ENCODE measurements around the gene PUSL1.

Gene PUSL1

DNA sequence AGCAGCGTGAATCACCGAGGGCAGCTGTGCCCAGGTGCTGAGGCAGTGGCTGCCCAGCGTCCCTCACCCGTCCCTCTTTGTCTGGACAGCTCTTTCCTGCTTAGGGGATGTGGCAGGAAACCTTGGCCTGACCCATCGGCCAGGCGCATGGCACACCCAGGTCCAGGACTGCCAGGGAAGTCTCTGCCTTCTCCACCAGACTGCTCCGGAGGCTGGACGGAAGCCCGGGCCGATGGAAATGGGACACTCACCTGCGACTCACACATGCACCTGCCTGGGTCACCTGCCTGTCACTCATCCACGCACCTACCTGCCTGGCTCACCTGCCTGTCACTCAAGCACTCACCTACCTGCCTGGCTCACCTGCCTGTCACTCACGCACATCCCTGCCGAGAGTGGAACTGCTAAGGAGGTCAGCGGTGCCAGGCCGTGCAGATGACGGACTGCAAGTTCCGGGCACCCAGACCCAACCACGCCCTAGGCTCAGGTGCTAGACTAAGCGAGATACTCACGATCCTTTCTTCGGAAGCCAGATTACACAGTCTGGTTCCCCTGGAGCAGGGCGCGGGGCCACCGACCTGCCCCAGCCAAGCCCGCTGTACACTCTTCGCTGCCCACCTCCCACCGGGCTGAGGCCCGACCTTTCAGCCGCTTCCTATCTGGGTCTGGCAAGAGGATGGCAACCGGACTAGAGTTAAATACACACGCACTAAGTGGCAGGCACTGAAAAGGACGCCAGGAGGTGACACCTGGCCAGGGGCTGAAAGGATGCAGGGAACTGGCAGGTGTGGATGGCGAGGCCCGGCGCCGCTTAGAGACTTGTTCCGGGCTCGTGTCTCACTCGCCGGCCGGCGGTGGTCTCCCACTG lies 35.8 kb upstream of the PUSL1 start:
- no peak for DNase-seq (ENCODE audit: low read depth)
- no peak for TF ChIP-seq CTCF (IDR thresholded peaks at IDR 0.05; ENCODE audit: control insufficient read depth, insufficient read depth, low read depth, low read length, missing control alignments)
- H3K4me3 ChIP-seq (ENCODE audit: control insufficient read depth, low read depth, low read length), result peak overlapping the region; percentile 83

- H3K4me3 ChIP-seq (ENCODE audit: control insufficient read depth, low read depth, low read length), result peak overlapping the region; percentile 83
- DNase-seq (ENCODE audit: low read depth), result no peak
- no peak for TF ChIP-seq CTCF (IDR thresholded peaks at IDR 0.05; ENCODE audit: control insufficient read depth, insufficient read depth, low read depth, low read length, missing control alignments)
Observed at GRCh38 chr1:1273209-1273511, 35.2 kb upstream of the PUSL1 start.

- TF ChIP-seq CTCF (IDR thresholded peaks at IDR 0.05; ENCODE audit: control insufficient read depth, insufficient read depth, low read depth, low read length, missing control alignments), result no peak
- DNase-seq (ENCODE audit: low read depth), result peak; percentile 70
- peak within 1 kb of the TSS; percentile 83 for H3K4me3 ChIP-seq (ENCODE audit: control insufficient read depth, low read depth, low read length)
Observed at GRCh38 chr1:1273512-1274298, 34.7 kb upstream of the PUSL1 start, which contains the start of gene UBE2J2. Gene UBE2J2, minus strand, starts transcription at chr1:1273854. Its CDS starts 5,862 bp downstream, at chr1:1267992.

GRCh38 chr1:1274299-1274930 lies 34.0 kb upstream of the PUSL1 start:
- no peak for TF ChIP-seq CTCF (IDR thresholded peaks at IDR 0.05; ENCODE audit: control insufficient read depth, insufficient read depth, low read depth, low read length, missing control alignments)
- no peak for DNase-seq (ENCODE audit: low read depth)
- peak overlapping the region; percentile 54 for H3K4me3 ChIP-seq (ENCODE audit: control insufficient read depth, low read depth, low read length)

GRCh38 chr1:1274931-1275431 lies 33.4 kb upstream of the PUSL1 start:
- H3K4me3 ChIP-seq (ENCODE audit: control insufficient read depth, low read depth, low read length), result peak overlapping the region; percentile 54; the same call in 1 of the 2 replicates
- TF ChIP-seq CTCF (IDR thresholded peaks at IDR 0.05; ENCODE audit: control insufficient read depth, insufficient read depth, low read depth, low read length, missing control alignments), result no peak
- no peak for DNase-seq (ENCODE audit: low read depth)

GRCh38 chr1:1275836-1276235 lies 32.6 kb upstream of the PUSL1 start:
- H3K4me3 ChIP-seq (ENCODE audit: control insufficient read depth, low read depth, low read length), result no peak overlapping the region
- DNase-seq (ENCODE audit: low read depth), result no peak
- TF ChIP-seq CTCF (IDR thresholded peaks at IDR 0.05; ENCODE audit: control insufficient read depth, insufficient read depth, low read depth, low read length, missing control alignments), result no peak
